HEK293T (cell line): ENCODE measurements around the gene MCM8.

ENCODE experiments used
- CTBP1 ChIP-seq: fragments of 450-650 bp; IDR thresholded peaks from 2 replicates; pipeline ENCODE4 v1.6.1; 2016; ENCODE audit warnings: borderline replicate concordance
- ELF4 ChIP-seq: fragments of 450-650 bp; IDR thresholded peaks from 2 replicates; pipeline ENCODE4 v1.6.1; 2017; ENCODE audit warnings: antibody characterized with exemption
- FOXM1 ChIP-seq: fragments of 450-650 bp; IDR thresholded peaks from 2 replicates; pipeline ENCODE4 v1.6.1; 2017; ENCODE audit warnings: mild to moderate bottlenecking, borderline replicate concordance
- HDGF ChIP-seq: fragments of 450-650 bp; IDR thresholded peaks from 2 replicates; pipeline ENCODE4 v1.6.1; 2017; ENCODE audit warnings: antibody characterized with exemption, borderline replicate concordance
- L3MBTL2 ChIP-seq: fragments of 450-650 bp; conservative IDR thresholded peaks from 2 replicates; pipeline ENCODE4 v1.6.1; 2016; ENCODE audit warnings: mild to moderate bottlenecking
- NFRKB ChIP-seq: fragments of 450-650 bp; IDR thresholded peaks from 2 replicates; pipeline ENCODE4 v1.6.1; 2016; ENCODE audit warnings: mild to moderate bottlenecking, moderate library complexity
- SP1 ChIP-seq: fragments of 450-650 bp; IDR thresholded peaks from 2 replicates; pipeline ENCODE4 v1.6.1; 2017
- ZNF384 ChIP-seq: fragments of 450-650 bp; IDR thresholded peaks from 2 replicates; pipeline ENCODE4 v1.6.1; 2016
- TF ChIP-seq, protein P1 (sequence below): fragments of 450-650 bp; IDR thresholded peaks from 2 replicates; pipeline ENCODE4 v1.6.1; 2016

DNA sequence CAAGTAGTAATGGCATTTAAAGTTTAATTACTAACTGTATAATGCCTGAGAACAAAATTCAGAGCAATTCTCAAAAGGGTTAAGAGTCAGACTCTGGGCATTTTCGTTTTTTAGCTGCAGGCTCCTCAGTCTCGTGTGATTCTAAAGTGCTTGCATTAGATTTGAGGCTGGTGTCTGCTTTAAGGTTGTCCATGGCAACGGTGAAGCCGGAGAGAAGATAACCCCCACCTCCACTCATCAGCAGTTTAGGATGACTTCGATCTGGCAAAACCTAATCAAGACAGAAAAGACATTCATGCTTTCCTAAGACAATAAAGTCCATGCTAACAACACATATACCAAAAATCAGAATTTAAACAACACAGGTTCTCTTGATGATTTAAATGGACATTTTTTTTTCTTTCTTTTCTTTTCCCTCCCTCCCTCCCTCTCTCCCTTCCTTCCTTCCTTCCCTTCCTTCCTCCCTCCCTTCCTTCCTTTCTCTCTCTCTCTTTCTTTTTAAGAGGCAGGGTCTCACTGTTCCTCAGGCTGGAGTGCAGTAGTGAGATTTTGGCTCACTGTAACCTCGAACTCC, 11.9 kb upstream of the MCM8 start:
- TF ChIP-seq ELF4 (no peak), L3MBTL2 (no peak), NFRKB (no peak), HDGF (no peak), ZNF384 (no peak), FOXM1 (no peak), CTBP1 (no peak), SP1 (no peak)
- TF ChIP-seq, protein P1, sequence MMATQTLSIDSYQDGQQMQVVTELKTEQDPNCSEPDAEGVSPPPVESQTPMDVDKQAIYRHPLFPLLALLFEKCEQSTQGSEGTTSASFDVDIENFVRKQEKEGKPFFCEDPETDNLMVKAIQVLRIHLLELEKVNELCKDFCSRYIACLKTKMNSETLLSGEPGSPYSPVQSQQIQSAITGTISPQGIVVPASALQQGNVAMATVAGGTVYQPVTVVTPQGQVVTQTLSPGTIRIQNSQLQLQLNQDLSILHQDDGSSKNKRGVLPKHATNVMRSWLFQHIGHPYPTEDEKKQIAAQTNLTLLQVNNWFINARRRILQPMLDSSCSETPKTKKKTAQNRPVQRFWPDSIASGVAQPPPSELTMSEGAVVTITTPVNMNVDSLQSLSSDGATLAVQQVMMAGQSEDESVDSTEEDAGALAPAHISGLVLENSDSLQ = no peak
